B cell (primary cell): Measurements from ENCODE around the gene CGNL1. TPM values are rescaled to one million over a fixed set of nuclear protein-coding genes. Genes with fewer than 3 reads are reported as not detected.

Experiments
- ATAC-seq: fragments of 200-7000 bp; cut with Tn5 transposase; one replicate; pipeline ENCODE4 v1.10.0; 2021; ENCODE audit warnings: low read depth, mild to moderate bottlenecking, moderate number of reproducible peaks, moderate library complexity
- CTCF ChIA-PET: fragments of 350-600 bp; sonication (Branson Sonifier 250); formaldehyde crosslinking; loops from one replicate; lab custom pipeline; 2021; ENCODE audit warnings: antibody characterized with exemption, inconsistent platforms; lab: Charles Lee
- POLR2A ChIA-PET: fragments of 350-600 bp; sonication (Branson Sonifier 250); formaldehyde crosslinking; loops from one replicate; lab custom pipeline; 2021; ENCODE audit warnings: antibody characterized with exemption; lab: Charles Lee
- DNase-seq: peaks from one replicate; pipeline ENCODE4 v3.0.0; 2013
- H2AFZ ChIP-seq: 2 replicates; pipeline ENCODE4 v1.6.1; 2012; ENCODE audit warnings: mild to moderate bottlenecking, low read depth, low read length; ENCODE audit not compliant: insufficient read depth, poor library complexity, severe bottlenecking
- H3K27ac ChIP-seq, 2 donors: 1 replicate in 1 of 2; 2 replicates in 1 of 2; pipeline ENCODE4 v1.5.1; 2012 to 2013; ENCODE audit warnings: low read length in 2 of 2, mild to moderate bottlenecking in 2 of 2, moderate library complexity in 1 of 2
- H3K27me3 ChIP-seq, 4 experiments: fragments of 200-600 bp in 1 of 4; sonication (generic) in 1 of 4; replicated peaks in 1 of 4; 1 replicate in 2 of 4; 2 replicates in 2 of 4; pipeline versions ENCODE4 v1.6.1 to v1.7.0; 2013 to 2016; ENCODE audit warnings: low read length in 3 of 4, mild to moderate bottlenecking in 2 of 4, mixed read lengths in 1 of 4, moderate library complexity in 1 of 4; ENCODE audit not compliant: insufficient read depth in 4 of 4, control insufficient read depth in 3 of 4; ENCODE audit errors: control extremely low read depth in 1 of 4
- H3K36me3 ChIP-seq, 2 experiments: replicated peaks in 1 of 2; 1 replicate in 1 of 2; 2 replicates in 1 of 2; pipeline versions ENCODE4 v1.6.1 to v1.7.1; 2013; ENCODE audit warnings: low read length in 1 of 2; ENCODE audit not compliant: insufficient read depth in 2 of 2, control insufficient read depth in 1 of 2; ENCODE audit errors: control extremely low read depth in 1 of 2, extremely low read depth in 1 of 2
- H3K4me1 ChIP-seq, 2 donors: fragments of 200-600 bp in 1 of 2; sonication (generic) in 1 of 2; 1 replicate in 1 of 2; 2 replicates in 1 of 2; pipeline versions ENCODE4 v1.5.1 to v1.6.1; 2013 to 2017; ENCODE audit warnings: low read length in 2 of 2; ENCODE audit not compliant: control insufficient read depth in 2 of 2, insufficient read depth in 2 of 2
- H3K4me2 ChIP-seq: replicated peaks from 2 replicates; pipeline ENCODE3; 2012; ENCODE audit warnings: mild to moderate bottlenecking, low read depth, low read length; ENCODE audit not compliant: poor library complexity, severe bottlenecking
- H3K4me3 ChIP-seq, 5 experiments: fragments of 200-600 bp in 1 of 5; sonication (generic) in 1 of 5; 1 replicate in 3 of 5; 2 replicates in 2 of 5; pipeline versions ENCODE4 v1.5.1 to v1.7.0; 2011 to 2016; ENCODE audit warnings: low read length in 4 of 5, mild to moderate bottlenecking in 4 of 5, low read depth in 2 of 5, control low read depth in 1 of 5, moderate library complexity in 1 of 5; ENCODE audit not compliant: insufficient read depth in 1 of 5; ENCODE audit errors: control extremely low read depth in 1 of 5, extremely low read depth in 1 of 5
- H3K79me2 ChIP-seq: fragments of 200-600 bp; sonication (generic); one replicate; pipeline ENCODE4 v1.6.0; 2016; ENCODE audit warnings: low read length; ENCODE audit not compliant: control insufficient read depth, insufficient read depth
- H3K9ac ChIP-seq: fragments of 200-600 bp; sonication (generic); 2 replicates; pipeline ENCODE4 v1.6.1; 2017; ENCODE audit warnings: mild to moderate bottlenecking, low read length, moderate library complexity
- H3K9me3 ChIP-seq, 3 donors: one replicate each; pipeline versions ENCODE4 v1.6.1 to v1.7.1; 2013; ENCODE audit warnings: low read length in 2 of 3; ENCODE audit not compliant: control insufficient read depth in 2 of 3, insufficient read depth in 1 of 3; ENCODE audit errors: control extremely low read depth in 1 of 3
- H4K20me1 ChIP-seq: 2 replicates; pipeline ENCODE4 v1.6.0; 2012; ENCODE audit warnings: mild to moderate bottlenecking, low read length; ENCODE audit not compliant: insufficient read depth, control insufficient read depth, poor library complexity, severe bottlenecking
- H3K27ac Mint-ChIP-seq: one replicate; pipeline ENCODE4 v1.8.0; 2021; ENCODE audit warnings: mixed read lengths
- H3K27me3 Mint-ChIP-seq: one replicate; pipeline ENCODE4 v1.8.0; 2021; ENCODE audit warnings: mixed read lengths
- H3K4me1 Mint-ChIP-seq: one replicate; pipeline ENCODE4 v1.8.0; 2021; ENCODE audit warnings: mixed read lengths
- H3K4me3 Mint-ChIP-seq: one replicate; pipeline ENCODE4 v1.8.0; 2021; ENCODE audit warnings: mixed read lengths
- H3K9me3 Mint-ChIP-seq: one replicate; pipeline ENCODE4 v1.8.0; 2022; ENCODE audit warnings: mixed read lengths; ENCODE audit not compliant: insufficient read depth
- EZH2 ChIP-seq: IDR thresholded peaks from 2 replicates; pipeline ENCODE4 v1.6.1; 2012; ENCODE audit warnings: borderline replicate concordance, low read depth, mild to moderate bottlenecking, moderate library complexity, low read length; ENCODE audit not compliant: insufficient read depth, poor library complexity, severe bottlenecking
- WGBS: methylation state at CpG from one replicate; pipeline ENCODE4 v1.1.5; 2013; ENCODE audit warnings: missing lambda C conversion rate; ENCODE audit not compliant: insufficient coverage; 5-methylcytosine and 5-hydroxymethylcytosine counted together
- intact Hi-C: fragments of 100-400 bp; cut with micrococcal nuclease; formaldehyde crosslinking; loops from one replicate; pipeline ENCODE4 v1.10.0; 2022
- polyA plus RNA-seq: library from polyadenylated mRNA; depleted of rRNA; stranded (reverse); fragments of >200 nt; gene quantifications from 2 replicates; pipeline ENCODE4 v1.2.3, GENCODE V29; 2012
- total RNA-seq, 2 donors: library from RNA; stranded (reverse); fragments of 120-200 nt in 1 of 2; gene quantifications; 1 replicate in 1 of 2; 2 replicates in 1 of 2; pipeline versions ENCODE4 v1.2.3 to v1.2.4, GENCODE V29; 2013 to 2022
- TF ChIP-seq, protein P1 (sequence below): fragments of 200-600 bp; IDR thresholded peaks from one replicate; pipeline ENCODE4 v1.8.0; 2022; ENCODE audit warnings: antibody characterized with exemption, mild to moderate bottlenecking

Gene CGNL1
- total and polyA plus RNA-seq, 2 donors (not counting 1 experiment from before 2014, with no cell fraction given), result 0.03 to 0.12 TPM

DNA sequence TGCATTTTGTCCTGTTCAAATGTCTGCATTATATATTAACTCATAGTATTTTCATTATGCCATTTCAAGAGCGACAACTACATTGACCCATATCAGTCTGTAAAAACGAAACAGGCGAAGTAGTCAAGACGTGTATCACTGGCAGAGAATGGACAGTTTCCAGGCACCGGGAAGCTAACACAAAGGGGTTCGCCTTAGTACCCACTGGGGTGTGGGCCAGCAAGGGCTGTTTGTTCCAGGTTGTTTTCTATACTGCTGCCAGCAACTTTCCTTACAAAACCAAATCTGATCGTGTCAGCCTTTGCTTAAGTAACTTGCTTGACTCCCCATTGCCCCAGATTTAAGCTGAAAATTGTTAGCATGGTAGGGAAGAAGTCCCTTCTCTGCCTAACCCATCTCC lies 87.1 kb downstream of the CGNL1 start:
- no peak for DNase-seq
- CTCF ChIA-PET, result no interaction called here
- POLR2A ChIA-PET, result no interaction called here
- Histone ChIP-seq H3K79me2 (no peaks in the 10 kb centered on the region), H3K9ac (no peak overlapping the region), H3K36me3 (no peaks in the 10 kb centered on the region), H3K4me3 (no peak overlapping the region), H3K27ac (no peak overlapping the region), H3K27me3 (no peaks in the 10 kb centered on the region), H3K4me1 (no peaks in the 10 kb centered on the region), H3K4me2 (no peak overlapping the region), H2AFZ (no peak overlapping the region), H3K9me3 (peaks cover 0 to 12% (median 9%) of the 10 kb centered on the region in 3 donors), H4K20me1 (no peaks in the 10 kb centered on the region)
- Mint-ChIP-seq H3K4me3 (no peak overlapping the region), H3K4me1 (no peaks in the 10 kb centered on the region), H3K9me3 (no peaks in the 10 kb centered on the region), H3K27ac (no peak overlapping the region), H3K27me3 (peaks cover 14% of the 10 kb centered on the region)
- no peak for ATAC-seq
- WGBS, result 100% methylated on average over 5 of the region's 7 CpGs
- intact Hi-C loops, result no loop called here
- TF ChIP-seq EZH2, result no peak
- TF ChIP-seq, protein P1, sequence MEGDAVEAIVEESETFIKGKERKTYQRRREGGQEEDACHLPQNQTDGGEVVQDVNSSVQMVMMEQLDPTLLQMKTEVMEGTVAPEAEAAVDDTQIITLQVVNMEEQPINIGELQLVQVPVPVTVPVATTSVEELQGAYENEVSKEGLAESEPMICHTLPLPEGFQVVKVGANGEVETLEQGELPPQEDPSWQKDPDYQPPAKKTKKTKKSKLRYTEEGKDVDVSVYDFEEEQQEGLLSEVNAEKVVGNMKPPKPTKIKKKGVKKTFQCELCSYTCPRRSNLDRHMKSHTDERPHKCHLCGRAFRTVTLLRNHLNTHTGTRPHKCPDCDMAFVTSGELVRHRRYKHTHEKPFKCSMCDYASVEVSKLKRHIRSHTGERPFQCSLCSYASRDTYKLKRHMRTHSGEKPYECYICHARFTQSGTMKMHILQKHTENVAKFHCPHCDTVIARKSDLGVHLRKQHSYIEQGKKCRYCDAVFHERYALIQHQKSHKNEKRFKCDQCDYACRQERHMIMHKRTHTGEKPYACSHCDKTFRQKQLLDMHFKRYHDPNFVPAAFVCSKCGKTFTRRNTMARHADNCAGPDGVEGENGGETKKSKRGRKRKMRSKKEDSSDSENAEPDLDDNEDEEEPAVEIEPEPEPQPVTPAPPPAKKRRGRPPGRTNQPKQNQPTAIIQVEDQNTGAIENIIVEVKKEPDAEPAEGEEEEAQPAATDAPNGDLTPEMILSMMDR, result no peak

GRCh38 chr15:57464480-57464879 lies 88.2 kb downstream of the CGNL1 start:
- Mint-ChIP-seq H3K9me3 (no peaks in the 10 kb centered on the region), H3K27me3 (peaks cover 25% of the 10 kb centered on the region), H3K27ac (no peak overlapping the region), H3K4me3 (no peak overlapping the region), H3K4me1 (no peaks in the 10 kb centered on the region)
- intact Hi-C loops, result no loop called here
- no peaks in the 10 kb centered on the region for H3K79me2 ChIP-seq
- no peak for DNase-seq
- CTCF ChIA-PET, result no interaction called here
- no peak overlapping the region for H3K4me3 ChIP-seq
- H3K27ac ChIP-seq, result no peak overlapping the region
- no peaks in the 10 kb centered on the region for H3K36me3 ChIP-seq
- H3K9ac ChIP-seq, result no peak overlapping the region
- H3K27me3 ChIP-seq, result no peaks in the 10 kb centered on the region
- WGBS, result no CpG with 5 or more reads among the region's 3 CpGs
- H3K4me2 ChIP-seq, result no peak overlapping the region
- H2AFZ ChIP-seq, result no peak overlapping the region
- no peak for ATAC-seq
- H3K9me3 ChIP-seq, result peaks cover 0 to 12% (median 9%) of the 10 kb centered on the region in 3 donors
- H4K20me1 ChIP-seq, result no peaks in the 10 kb centered on the region
- POLR2A ChIA-PET, result no interaction called here
- TF ChIP-seq, protein P1, result no peak
- no peak for TF ChIP-seq EZH2
- H3K4me1 ChIP-seq, result no peaks in the 10 kb centered on the region
